ENCODE results near the gene MRM2.

GRCh38 chr7:2231992-2232765 is 9.8 kb downstream of the MRM2 start:
- TF ChIP-seq CTCF (IDR thresholded peaks at IDR 0.05) (no peak), POLR2A (IDR thresholded peaks at IDR 0.05) (no peak)

All from right lobe of liver (tissue), 4 donors.